Stimulated activated memory B cell treated with anti-CD40 and anti-IgM and Interleukin-4, amounts not matched to agents 10 μg/mL and 1 μg/mL and 100 μg/mL, for 72 hours (primary cell): ENCODE measurements around the gene SPAG17.
A peak's percentile ranks its signal among the peaks of the same experiment; 100 is the strongest.
"Not testable (repeated sequence)": the region's sequence is repeated elsewhere in the genome, so short reads cannot be mapped to it uniquely, and the experiment has no call there.

Experiments
- ATAC-seq: fragments of 150-1000 bp; cut with Tn5 transposase; 2 replicates; pipeline ENCODE4 v1.10.0; 2021
- H3K27ac Mint-ChIP-seq: one replicate; pipeline ENCODE4 v1.8.0; 2022; ENCODE audit warnings: mild to moderate bottlenecking, mixed read lengths
- H3K27me3 Mint-ChIP-seq: one replicate; pipeline ENCODE4 v1.8.0; 2022; ENCODE audit warnings: mixed read lengths
- H3K36me3 Mint-ChIP-seq: one replicate; pipeline ENCODE4 v1.8.0; 2022; ENCODE audit warnings: mixed read lengths
- H3K4me1 Mint-ChIP-seq: one replicate; pipeline ENCODE4 v1.8.0; 2022; ENCODE audit warnings: mixed read lengths
- H3K4me3 Mint-ChIP-seq: one replicate; pipeline ENCODE4 v1.8.0; 2022; ENCODE audit warnings: mild to moderate bottlenecking, moderate library complexity, mixed read lengths
- H3K9me3 Mint-ChIP-seq: one replicate; pipeline ENCODE4 v1.8.0; 2022; ENCODE audit warnings: mixed read lengths

SPAG17 gene

DNA sequence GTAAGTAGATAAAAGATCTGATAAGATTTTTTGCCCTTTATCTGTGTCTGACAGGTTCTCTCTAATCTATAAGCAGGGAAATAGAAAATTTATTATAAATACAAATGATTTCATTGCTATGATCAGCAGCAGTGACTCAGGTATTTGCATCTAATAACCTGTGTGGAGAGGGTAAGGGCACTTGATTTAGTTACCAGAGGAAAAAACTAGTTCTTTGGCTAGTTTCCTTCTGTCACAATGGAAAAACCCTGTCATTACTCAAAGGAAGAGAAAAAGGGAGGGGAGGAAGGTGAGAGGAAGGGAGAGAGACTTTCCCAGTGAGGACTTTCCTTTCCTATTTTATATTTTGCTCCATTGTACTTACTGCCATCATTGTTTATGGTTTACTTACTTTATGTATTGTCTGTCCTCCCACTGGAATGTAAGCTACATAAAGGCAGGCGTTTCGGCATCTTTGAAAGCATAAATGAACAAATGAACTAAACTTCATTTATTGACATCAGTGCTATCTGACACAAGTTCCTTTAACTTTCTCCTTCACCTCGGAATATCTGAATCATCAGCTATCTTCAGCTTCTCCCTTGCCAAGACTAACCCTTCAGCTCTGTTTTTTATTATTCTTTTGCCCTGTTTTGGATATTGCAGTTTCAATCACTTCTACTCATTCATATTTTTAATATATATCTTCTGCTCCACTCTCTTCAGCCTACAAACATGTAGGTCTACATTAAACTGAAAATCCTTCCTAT is 220.6 kb downstream of the SPAG17 start:
- Mint-ChIP-seq H3K9me3 (no peaks in the 10 kb centered on the region), H3K27me3 (no peaks in the 10 kb centered on the region), H3K27ac (no peak overlapping the region), H3K4me1 (peaks cover 8% of the 10 kb centered on the region), H3K36me3 (peaks cover 27% of the 10 kb centered on the region), H3K4me3 (no peak overlapping the region)
- ATAC-seq = no peak

DNA sequence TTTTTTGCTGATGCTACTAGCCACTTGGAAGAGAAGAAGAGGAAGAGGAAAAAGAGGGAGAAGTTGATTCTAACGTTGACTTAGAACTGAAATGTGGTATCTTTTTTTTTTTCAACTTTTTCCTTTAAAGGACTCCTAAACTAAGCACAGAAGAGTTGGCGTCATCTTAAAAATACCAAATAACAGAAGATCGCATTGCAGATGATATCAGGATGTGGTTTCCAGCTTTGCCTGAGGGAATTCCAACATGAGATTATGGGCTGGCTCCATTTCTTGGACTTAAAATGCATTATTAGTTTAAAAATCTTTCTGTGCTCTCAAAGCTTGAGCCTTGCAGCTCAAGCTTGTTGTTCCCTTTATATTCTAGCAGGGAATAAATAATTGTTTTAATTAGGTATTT is 225.7 kb downstream of the SPAG17 start:
- H3K4me1 Mint-ChIP-seq = no peaks in the 10 kb centered on the region
- H3K4me3 Mint-ChIP-seq = no peak overlapping the region
- H3K27ac Mint-ChIP-seq = no peak overlapping the region
- peaks cover 60% of the 10 kb centered on the region for H3K36me3 Mint-ChIP-seq
- no peaks in the 10 kb centered on the region for H3K27me3 Mint-ChIP-seq
- no peak for ATAC-seq
- H3K9me3 Mint-ChIP-seq = no peaks in the 10 kb centered on the region

DNA sequence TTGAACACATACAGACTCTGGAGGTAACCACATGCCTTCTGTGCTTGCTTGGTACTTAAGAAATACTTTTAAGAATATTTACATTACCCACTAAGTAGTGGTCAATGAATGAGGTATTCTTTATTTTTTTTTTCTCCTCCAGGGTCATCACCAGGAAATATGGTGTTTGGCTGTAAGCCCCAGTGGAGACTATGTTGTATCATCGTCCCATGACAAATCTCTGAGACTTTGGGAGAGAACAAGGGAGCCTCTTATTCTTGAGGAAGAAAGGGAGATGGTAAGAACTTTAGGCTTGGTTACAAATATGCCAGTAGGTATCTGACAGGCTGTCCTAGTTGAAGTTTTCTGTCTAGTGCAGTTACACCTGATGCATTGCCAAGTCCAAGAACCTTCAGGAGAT is 232.6 kb downstream of the SPAG17 start:
- H3K4me3 Mint-ChIP-seq = no peak overlapping the region
- H3K9me3 Mint-ChIP-seq = no peaks in the 10 kb centered on the region
- no peaks in the 10 kb centered on the region for H3K4me1 Mint-ChIP-seq
- no peak for ATAC-seq
- H3K27me3 Mint-ChIP-seq = no peaks in the 10 kb centered on the region
- H3K27ac Mint-ChIP-seq = no peak overlapping the region
- peaks cover 74% of the 10 kb centered on the region for H3K36me3 Mint-ChIP-seq

DNA sequence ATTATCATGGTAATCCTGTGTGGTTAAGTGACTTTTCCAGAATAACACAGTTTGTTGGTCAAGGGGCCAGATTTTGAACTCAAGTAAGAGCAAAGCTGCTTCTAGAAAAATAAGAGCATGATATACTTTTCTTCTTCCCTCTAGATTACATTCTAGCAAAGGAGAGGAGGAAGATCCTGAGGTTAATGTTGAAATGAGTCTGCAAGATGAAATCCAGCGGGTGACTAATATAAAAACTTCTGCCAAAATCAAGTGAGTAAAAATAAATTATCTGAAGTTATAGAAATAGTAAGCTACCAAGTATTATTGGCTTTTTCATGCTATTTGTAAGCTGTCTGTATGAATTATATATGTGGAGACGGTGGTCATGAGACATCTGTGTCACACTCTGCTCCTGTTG is 242.7 kb downstream of the SPAG17 start:
- Mint-ChIP-seq H3K4me3 (no peak overlapping the region), H3K9me3 (no peaks in the 10 kb centered on the region), H3K4me1 (no peaks in the 10 kb centered on the region), H3K27me3 (no peaks in the 10 kb centered on the region), H3K27ac (no peak overlapping the region), H3K36me3 (peaks cover 58% of the 10 kb centered on the region)
- no peak for ATAC-seq

DNA sequence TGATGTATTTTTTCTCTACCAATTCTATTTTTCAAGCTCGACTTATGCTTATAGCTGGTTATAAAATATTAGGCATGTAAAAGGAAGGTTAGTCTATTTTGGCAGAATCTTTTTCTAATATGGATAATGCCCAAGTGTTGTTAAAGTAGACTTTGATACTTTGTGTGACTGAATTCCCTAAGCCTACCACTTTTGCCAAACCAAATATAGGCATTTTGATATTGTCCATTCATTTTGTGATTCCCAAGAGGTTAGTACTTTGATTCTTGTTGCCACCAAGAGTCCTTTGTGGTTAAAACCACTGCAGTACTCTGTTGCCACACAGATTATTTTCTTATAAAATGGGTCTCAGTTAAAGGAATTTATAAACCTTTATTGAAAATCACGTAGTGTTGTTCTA is 251.3 kb downstream of the SPAG17 start:
- Mint-ChIP-seq H3K27me3 (no peaks in the 10 kb centered on the region), H3K4me1 (peaks cover 34% of the 10 kb centered on the region), H3K9me3 (no peaks in the 10 kb centered on the region), H3K27ac (no peak overlapping the region), H3K4me3 (no peak overlapping the region), H3K36me3 (peaks cover 35% of the 10 kb centered on the region)
- no peak for ATAC-seq

DNA sequence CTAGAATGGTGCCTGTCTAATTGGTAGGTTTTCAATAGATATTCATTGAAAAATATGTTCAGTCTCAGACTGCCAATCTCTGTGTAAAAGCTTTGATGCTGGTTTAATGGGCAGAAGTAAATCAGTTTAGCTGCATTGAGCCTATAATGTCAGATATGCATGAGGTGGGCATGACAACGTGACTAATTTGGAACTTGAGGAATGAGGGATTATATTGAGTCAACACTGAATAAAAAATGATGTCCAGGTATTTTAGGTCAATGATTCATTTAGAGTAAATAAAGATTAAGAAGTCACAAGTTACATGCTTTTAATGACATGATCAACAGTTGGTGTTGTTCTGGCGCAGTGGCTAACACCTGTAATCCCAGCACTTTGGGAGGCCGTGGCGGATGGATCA is 252.5 kb downstream of the SPAG17 start:
- H3K4me3 Mint-ChIP-seq = no peak overlapping the region
- no peak for ATAC-seq
- H3K27ac Mint-ChIP-seq = no peak overlapping the region
- no peaks in the 10 kb centered on the region for H3K9me3 Mint-ChIP-seq
- peaks cover 24% of the 10 kb centered on the region for H3K36me3 Mint-ChIP-seq
- peaks cover 42% of the 10 kb centered on the region for H3K4me1 Mint-ChIP-seq
- H3K27me3 Mint-ChIP-seq = no peaks in the 10 kb centered on the region

DNA sequence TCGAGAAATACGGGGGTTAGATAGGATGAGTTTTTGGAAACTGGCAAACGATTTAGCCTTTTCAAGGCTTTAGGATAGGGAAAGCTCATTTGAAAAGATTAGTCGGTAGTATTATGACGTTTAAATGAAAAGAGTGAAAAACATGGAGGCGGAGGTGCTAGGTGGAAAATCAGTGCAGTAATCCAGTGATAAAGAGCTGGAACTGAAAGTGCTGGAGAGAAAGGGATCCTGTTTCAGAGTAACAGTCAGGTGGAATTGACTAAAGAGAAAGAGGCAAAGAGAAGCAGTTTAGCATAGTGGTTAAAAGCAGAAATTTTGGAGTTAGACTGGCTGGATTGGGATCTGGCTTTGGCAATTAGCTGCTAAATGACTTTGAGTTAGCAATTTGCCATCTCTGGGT is 254.5 kb downstream of the SPAG17 start:
- peak overlapping the region; percentile 91 for H3K4me3 Mint-ChIP-seq
- H3K36me3 Mint-ChIP-seq = peaks cover 12% of the 10 kb centered on the region
- H3K4me1 Mint-ChIP-seq = peaks cover 52% of the 10 kb centered on the region
- peak overlapping the region; percentile 96 for H3K27ac Mint-ChIP-seq
- no peak for ATAC-seq
- no peaks in the 10 kb centered on the region for H3K9me3 Mint-ChIP-seq
- H3K27me3 Mint-ChIP-seq = no peaks in the 10 kb centered on the region

DNA sequence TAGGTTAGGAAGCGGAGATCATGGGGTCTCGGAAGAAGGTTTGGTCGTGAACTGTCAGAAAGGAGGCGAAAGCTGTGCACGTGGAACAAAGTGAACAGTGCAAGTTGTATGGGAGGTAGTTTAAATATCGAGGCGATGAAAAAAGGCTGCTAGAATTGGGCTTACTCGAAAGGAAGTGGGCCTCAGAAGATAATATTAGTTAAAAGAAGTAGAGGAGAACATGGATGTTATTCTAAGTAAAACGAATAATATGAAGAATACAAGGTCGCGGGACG is 254.9 kb downstream of the SPAG17 start:
- Mint-ChIP-seq H3K27ac (peak overlapping the region; percentile 96), H3K36me3 (peaks cover 12% of the 10 kb centered on the region), H3K9me3 (no peaks in the 10 kb centered on the region), H3K27me3 (no peaks in the 10 kb centered on the region), H3K4me1 (peaks cover 52% of the 10 kb centered on the region), H3K4me3 (peak overlapping the region; percentile 91)
- no peak for ATAC-seq

DNA sequence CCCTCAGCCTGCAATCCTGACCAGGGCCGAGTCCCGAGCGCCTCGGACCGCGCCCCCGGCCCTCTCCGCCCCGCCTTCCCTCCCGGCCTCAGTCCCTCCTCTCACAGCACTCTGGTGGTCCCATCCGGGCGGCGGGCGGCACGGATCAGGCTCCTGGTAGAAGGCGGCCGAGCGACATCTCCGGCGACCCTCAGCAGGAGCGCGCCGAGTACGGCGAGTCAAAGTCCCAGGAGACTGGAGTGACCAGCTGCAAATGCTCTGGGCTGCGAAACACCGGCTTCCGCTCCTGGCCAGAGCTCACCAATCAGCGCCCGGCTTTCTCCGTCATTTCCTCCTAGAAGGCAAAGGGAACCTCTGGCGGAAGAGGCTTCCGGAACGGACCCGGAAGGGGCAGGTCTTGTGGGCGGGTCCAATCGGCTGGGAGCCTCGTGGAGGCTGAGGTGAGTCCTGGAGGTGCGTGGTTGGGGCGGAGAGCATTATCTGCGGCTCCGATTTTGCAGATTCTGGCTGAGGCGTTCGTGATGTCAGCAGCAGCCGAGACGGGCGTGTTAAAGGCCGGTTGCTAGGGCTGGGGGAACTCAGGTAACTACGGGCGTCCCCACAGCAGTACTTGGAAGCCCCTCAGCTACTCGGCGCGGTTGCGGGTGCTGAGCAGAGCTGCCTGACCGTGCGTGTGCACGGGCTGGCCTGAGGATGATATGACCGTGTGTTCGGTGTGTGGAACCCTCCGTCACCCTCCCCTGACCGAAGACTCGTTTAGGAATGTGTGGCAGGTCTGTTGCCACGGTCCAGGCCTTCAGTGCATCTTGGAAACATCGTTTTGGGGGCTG is 255.5 kb downstream of the SPAG17 start, which contains the start of the genes GDAP2 and WDR3:
TSS of gene GDAP2 (minus strand) at position 279 of the 830 bp plus-strand sequence. CDS start 9,264 bp downstream, outside the sequence.
TSS of gene WDR3 (plus strand) at position 397 of the 830 bp plus-strand sequence. CDS start 3,581 bp downstream, outside the sequence.
- peak; percentile 98 for ATAC-seq
- Mint-ChIP-seq H3K4me1 (peaks cover 52% of the 10 kb centered on the region), H3K27ac (peak within 1 kb of the TSS; percentile 96), H3K9me3 (no peaks in the 10 kb centered on the region), H3K36me3 (peaks cover 8% of the 10 kb centered on the region), H3K27me3 (no peaks in the 10 kb centered on the region), H3K4me3 (peak within 1 kb of the TSS; percentile 91)

DNA sequence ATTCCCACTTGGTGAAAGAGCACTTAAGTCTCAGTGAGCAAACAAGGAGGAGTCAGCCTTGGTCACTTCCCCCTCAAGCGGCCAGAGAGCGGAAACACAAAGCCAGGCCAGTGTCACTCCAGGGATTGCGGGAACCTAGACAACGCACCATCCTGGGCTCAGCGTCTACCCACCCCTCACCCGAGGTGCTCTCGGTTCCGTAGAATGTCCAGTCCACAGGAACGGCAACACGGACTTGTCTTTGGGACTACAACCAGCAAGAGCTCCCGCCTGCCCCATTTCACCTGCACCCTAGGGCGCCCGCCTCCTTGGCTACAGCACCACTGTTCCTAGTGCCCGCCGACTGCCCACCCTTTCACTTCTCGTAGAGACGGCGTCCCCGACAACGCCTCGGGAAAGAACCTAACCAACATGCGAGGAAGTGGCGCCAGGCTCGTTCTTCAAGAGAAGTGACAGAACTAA is 256.1 kb downstream of the SPAG17 start:
- Mint-ChIP-seq H3K4me3 (peak overlapping the region; percentile 91), H3K27ac (peak overlapping the region; percentile 96), H3K9me3 (no peaks in the 10 kb centered on the region), H3K4me1 (peaks cover 52% of the 10 kb centered on the region), H3K36me3 (peaks cover 9% of the 10 kb centered on the region), H3K27me3 (no peaks in the 10 kb centered on the region)
- ATAC-seq = peak; percentile 85

DNA sequence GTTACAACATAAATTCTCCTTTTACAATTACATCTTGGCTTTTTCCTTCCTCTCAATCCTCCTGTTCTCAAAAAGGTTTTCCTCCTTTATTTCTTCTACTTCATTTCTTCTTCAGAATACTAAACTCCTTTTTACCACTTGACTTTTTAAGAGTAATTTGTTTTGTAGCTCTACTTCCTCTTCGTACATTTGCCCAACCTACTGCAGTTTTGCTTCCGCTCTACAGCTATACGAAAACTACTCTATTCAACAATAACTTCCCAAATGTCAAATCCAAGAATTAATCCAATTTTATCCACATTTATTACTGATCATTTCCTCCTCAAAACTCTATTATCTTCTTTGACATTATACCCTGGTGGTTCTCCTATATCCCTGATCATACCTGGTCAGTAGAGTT is 259.0 kb downstream of the SPAG17 start:
- Mint-ChIP-seq H3K9me3 (no peaks in the 10 kb centered on the region), H3K27me3 (no peaks in the 10 kb centered on the region), H3K36me3 (peaks cover 11% of the 10 kb centered on the region), H3K4me3 (peak overlapping the region; percentile 35), H3K4me1 (peaks cover 35% of the 10 kb centered on the region), H3K27ac (peak overlapping the region; percentile 57)
- ATAC-seq = no peak

DNA sequence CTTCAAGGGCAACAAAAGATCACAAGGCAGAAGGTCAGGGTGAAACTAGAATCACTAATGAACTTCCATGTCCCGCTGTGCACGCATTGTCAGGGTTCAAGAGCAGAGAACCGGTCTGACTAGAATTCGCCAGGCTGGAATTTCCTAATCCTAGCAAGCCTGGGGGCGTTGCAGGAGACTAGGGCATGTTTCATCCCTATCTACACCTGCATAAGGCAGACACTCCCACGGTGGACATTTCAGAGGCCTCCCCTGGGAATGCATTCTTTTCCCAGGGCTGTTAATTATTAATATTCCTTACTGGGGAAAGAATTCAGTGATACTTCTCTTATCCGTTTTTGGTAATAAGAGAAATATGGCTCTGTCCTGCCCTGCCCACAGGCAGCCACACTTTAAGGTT is 262.3 kb downstream of the SPAG17 start:
- not testable (repeated sequence) for H3K9me3 Mint-ChIP-seq, H3K27ac Mint-ChIP-seq, H3K27me3 Mint-ChIP-seq, ATAC-seq, H3K4me1 Mint-ChIP-seq, H3K4me3 Mint-ChIP-seq
- H3K36me3 Mint-ChIP-seq = peaks cover 16% of the 10 kb centered on the region

DNA sequence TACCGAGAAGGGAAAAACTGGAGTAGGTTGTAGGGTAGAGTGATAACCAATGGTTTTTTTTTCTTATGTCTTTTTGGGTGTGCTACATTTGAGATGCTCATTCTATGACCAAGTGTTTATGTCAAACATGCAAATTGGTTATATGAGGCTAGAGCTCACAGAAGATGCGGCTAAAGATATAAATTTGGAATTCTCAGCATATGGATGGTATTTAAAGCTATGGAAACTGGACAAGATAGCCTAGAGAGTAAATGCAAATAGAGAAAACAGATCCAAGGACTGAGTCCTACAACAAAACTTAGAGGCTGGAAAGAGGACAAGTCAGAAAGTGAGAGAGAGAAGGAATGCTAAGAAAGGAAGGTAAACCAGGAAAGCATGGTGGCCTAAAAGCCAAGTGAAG is 263.0 kb downstream of the SPAG17 start:
- peaks cover 10% of the 10 kb centered on the region for H3K4me1 Mint-ChIP-seq
- peaks cover 18% of the 10 kb centered on the region for H3K36me3 Mint-ChIP-seq
- ATAC-seq = no peak
- no peak overlapping the region for H3K4me3 Mint-ChIP-seq
- no peak overlapping the region for H3K27ac Mint-ChIP-seq
- H3K27me3 Mint-ChIP-seq = no peaks in the 10 kb centered on the region
- no peaks in the 10 kb centered on the region for H3K9me3 Mint-ChIP-seq

DNA sequence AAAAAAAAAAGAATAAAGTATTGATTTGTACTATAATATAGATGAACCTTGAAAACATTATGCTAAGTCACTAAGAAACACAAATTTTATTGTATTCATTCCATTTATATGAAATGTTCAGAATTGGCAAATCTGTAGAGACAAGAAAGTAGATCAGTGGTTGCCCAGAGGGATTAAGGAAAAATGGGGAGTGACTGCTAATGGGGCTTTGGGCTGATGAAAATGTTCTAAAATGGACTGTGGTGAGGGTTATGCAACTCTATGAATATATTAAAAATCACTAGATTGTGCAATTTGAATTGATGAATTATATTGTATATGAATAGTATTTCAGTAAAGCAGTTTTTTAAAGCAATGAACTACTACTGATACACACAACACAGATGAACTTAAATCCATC is 265.7 kb downstream of the SPAG17 start:
- H3K4me3 Mint-ChIP-seq = no peak overlapping the region
- peaks cover 40% of the 10 kb centered on the region for H3K36me3 Mint-ChIP-seq
- no peaks in the 10 kb centered on the region for H3K27me3 Mint-ChIP-seq
- no peak overlapping the region for H3K27ac Mint-ChIP-seq
- no peaks in the 10 kb centered on the region for H3K4me1 Mint-ChIP-seq
- no peaks in the 10 kb centered on the region for H3K9me3 Mint-ChIP-seq
- no peak for ATAC-seq

DNA sequence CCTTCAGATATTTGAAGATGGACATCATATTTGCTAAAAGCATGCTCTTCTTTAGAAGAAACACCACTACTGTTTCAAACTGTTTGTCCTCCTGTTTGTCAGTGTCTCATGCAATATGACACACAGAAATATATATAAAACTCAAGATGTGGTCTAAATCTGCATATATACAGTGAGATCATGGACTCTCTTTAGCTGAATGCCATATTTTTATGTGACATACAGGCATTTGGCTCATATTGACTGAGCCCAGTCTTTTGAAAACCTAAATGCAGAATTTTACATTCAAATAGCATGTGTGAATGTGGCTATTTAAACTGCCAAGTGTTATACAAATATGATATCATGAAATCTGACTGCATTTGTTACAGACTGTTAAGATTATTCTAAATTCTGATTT is 274.0 kb downstream of the SPAG17 start:
- no peaks in the 10 kb centered on the region for H3K27me3 Mint-ChIP-seq
- H3K4me1 Mint-ChIP-seq = no peaks in the 10 kb centered on the region
- ATAC-seq = no peak
- no peaks in the 10 kb centered on the region for H3K9me3 Mint-ChIP-seq
- peaks cover 63% of the 10 kb centered on the region for H3K36me3 Mint-ChIP-seq
- no peak overlapping the region for H3K4me3 Mint-ChIP-seq
- no peak overlapping the region for H3K27ac Mint-ChIP-seq

DNA sequence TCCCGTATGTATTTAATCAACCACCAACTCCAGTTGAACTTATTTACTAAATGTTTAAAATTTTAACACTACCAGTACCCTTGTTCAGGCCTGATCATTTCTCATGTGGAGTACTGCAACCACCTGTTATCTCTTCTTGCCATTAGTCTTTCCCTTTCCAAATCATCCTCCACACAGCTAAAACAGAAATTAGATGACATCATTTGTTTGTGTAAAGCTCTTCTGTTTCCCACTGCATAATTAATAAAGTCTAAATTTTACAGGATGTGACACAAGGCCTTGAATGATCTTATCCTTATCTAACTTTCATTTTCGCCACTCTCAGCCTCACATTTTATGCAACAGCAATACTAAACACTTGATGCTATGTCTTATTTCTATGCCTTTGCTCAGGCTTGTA is 280.0 kb downstream of the SPAG17 start:
- Mint-ChIP-seq H3K9me3 (peaks cover 3% of the 10 kb centered on the region), H3K27me3 (no peaks in the 10 kb centered on the region), H3K36me3 (peaks cover 64% of the 10 kb centered on the region), H3K27ac (no peak overlapping the region), H3K4me1 (no peaks in the 10 kb centered on the region), H3K4me3 (no peak overlapping the region)
- no peak for ATAC-seq
